Astrocyte of the hippocampus (primary cell): Measurements from ENCODE around the gene GFOD2.
"Not testable (repeated sequence)": the region's sequence is repeated elsewhere in the genome, so short reads cannot be mapped to it uniquely, and the experiment has no call there.

Experiments
- DNase-seq: peaks from one replicate; pipeline ENCODE4 v3.0.0; 2011; ENCODE audit warnings: low read depth, low spot score

The GFOD2 gene

DNA sequence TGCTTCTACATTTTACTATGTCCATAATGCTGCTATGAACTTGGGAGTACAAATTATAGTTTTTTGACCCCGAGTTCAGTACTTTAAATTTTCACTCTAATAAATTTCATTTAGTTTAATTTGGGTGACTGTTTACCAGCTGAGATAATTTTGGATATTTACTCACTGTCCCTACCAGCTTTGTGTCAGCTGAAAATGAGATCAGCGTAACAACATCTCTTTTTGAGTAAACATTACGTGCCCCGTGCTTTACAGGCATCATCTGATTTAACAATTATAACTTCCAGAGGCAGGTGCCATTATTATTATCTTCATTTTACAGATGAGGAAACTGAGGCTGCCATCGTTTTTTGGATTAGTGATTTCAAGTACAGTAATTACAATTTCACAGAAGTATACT lies 15.0 kb downstream of the GFOD2 start:
- DNase-seq = no peak

DNA sequence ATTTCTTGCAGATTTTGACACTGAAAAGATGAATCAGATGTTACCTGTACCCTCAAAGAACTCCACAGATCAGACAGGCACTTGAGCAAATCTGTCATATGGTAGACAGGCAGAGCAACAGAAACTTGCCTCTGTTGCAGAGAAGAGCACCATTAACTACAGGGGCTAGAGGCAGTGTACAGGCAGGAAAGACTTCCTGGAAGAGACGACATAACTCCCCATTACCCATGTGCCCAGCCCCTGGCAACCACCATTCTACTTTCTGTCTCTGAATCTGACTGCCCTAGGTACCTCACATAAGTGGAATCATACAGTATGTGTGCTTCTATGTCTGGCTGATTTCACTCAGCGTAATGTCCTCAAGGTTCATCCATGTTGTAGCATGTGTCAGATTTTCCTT lies 15.5 kb downstream of the GFOD2 start:
- no peak for DNase-seq

DNA sequence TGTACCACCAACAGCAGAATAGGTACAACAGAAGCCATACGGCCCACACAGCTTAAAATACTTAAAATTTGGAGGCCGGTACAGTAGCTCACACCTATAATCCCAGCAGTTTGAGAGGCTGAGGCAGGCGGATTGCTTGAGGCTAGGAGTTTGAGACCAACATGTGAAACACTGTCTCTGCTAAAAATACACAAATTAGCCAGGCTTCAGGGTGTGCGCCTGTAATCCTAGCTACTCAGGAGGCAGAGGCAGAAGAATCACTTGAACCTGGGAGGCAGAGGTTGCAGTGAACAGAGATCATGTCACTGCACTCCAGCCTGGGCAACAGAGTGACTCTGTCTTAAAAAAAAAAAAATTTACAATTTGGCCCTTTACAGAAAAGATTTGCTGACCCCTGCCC lies 17.0 kb downstream of the GFOD2 start:
- no peak for DNase-seq

DNA sequence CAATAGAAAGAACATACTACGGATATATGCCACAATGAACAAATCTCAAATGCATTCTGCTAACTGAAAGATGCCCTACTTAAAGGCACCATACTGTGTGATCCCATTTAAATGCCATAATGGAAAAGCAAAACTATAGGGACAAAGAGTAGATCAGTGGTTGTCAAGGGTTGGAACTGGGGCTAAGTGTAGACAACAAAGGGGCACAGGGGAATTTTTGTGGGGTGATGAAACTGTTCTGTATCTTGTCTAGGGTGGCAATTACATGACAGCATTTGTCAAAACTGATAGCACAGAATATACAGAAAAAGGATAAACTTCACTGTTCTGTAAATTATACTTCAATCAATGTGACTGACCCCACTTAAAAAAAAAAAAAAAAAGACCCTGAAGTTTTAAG lies 17.7 kb downstream of the GFOD2 start:
- DNase-seq = no peak

DNA sequence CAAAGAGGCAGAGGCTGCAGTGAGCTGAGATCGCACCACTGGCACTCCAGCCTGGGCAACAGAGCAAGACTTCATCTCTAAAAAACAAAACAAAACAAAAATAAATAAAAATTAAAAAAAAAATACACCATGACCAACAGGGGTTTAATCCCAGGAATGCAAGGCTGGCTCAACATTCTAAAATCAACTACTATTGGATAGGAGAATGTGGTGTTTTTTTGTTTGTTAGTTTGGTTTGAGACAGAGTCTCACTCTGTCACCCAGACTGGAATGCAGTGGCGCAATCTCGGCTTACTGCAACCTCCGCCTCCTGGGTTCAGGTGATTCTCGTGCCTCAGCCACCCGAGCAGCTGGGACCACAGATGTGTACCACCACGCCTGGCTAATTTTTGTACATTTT lies 19.9 kb downstream of the GFOD2 start:
- DNase-seq = no peak

DNA sequence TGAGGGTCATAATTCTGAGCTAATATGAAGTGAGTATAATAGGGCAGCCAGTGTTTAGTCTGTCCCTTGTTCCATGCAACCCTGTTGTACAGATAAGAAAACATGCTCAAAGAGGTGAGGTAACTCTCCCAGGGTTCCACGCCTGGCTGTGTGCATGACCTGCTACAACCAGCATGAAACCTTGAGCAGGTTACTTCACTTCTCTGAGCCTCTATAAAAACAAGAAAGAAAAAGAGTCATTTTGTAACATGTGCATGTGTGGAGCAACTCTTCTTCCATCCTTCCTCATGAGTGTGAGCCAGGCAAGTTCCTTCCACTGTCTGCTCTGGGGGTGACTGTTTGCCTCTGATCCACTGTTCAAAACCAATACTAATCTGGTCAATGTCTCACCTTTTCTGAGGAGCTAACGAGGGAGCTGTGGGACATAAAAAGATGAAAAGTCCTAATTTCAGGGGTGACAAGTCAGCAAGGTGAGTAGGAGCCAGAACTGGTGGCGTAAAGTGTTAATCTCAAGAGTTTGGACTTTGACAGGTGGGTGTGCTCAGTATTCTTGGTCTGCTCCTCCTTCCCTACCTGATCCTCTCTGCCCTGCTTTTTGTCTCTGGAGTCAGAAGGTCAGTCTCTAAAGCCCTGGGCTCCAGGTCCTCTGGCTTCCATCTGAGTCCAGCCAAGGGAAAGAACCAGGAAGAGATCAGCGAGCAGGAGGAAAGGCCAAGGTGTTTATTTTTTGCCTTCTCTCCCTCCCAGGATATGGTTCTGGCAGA lies 21.5 kb downstream of the GFOD2 start:
- no peak for DNase-seq

DNA sequence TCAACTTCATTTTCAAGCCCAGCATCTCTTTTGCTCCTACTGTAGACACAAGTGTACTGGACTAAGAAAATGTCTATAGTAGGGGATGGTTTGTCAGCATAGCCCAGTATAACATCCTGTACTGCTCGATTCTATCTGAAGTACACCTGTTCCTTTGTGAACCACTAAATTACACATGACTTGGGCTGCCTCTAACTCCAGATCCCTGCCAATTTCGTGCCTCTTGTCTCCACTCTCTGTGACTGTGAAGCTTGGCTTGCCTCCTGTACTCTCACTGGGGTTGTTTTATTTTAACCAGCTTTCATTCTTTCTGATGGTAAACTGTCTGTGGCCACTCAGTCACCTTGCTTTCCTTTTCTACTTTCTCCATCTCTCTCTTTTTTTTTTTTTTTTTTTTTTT lies 24.5 kb downstream of the GFOD2 start:
- no peak for DNase-seq

DNA sequence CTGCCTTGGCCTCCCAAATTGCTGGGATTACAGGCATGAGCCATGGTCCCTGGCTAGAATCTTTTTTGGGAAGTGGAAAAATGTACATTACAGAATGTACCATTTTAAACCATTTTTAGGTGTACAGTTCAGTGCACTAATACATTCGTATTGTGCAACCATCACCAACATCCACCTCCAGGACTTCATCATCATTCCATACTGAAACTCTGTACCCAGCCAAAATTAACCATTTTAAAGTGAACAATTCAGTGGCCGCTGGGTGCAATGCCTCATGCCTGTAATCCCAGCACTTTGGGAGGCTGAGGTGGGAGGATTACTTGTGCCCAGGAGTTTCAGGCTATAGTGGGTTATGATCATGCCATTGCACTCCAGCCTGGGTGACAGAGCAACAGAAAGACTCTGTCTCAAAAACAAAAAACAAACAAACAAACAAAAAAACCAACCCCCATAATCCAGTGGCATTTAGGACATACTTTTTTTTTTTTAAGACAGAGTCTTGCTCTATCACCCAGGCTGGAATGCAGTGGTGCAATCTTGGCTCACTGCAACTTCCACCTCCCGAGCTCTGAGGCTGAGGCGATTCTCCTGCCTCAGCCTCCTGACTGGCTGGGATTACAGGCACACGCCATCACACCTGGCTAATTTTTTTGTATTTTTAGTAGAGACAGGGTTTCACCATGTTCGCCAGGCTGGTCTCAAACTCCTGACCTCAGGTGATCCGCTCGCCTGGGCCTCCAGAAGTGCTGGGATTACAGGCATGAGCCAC lies 25.4 kb downstream of the GFOD2 start:
- not testable (repeated sequence) for DNase-seq

DNA sequence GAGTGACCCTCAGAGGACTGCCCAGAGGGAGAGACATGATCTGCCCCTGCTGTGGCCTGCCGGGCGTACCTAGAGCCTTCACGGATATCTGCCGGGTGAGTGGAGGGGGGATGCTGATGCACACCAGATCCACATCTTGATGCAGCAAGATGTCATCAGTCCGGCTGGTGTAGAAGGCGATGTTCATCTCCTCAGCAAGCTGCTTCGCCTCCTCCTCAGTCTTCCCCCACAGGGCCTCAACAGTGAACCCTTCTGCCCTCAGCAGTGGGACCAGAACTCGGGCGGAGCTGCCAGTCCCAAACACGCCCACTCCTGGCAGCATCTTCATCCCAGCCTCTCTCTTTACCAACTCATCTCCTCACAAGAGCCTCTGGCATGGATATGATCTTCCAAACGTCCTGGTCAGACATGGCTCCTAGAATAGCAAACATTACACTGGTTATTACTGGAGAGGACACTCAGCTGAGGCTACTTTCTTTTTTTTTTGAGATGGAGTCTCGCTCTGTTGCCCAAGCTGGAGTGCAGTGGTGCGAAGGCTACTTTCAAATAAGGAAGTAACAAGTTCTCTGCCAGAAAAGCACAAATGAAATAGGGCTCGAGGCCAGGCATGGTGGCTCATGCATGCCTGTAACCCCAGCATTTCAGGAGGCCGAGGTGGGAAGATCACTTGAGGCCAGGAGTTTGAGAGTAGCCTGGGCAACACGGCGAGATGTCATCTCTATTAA lies 33.6 kb downstream of the GFOD2 start:
- no peak for DNase-seq

DNA sequence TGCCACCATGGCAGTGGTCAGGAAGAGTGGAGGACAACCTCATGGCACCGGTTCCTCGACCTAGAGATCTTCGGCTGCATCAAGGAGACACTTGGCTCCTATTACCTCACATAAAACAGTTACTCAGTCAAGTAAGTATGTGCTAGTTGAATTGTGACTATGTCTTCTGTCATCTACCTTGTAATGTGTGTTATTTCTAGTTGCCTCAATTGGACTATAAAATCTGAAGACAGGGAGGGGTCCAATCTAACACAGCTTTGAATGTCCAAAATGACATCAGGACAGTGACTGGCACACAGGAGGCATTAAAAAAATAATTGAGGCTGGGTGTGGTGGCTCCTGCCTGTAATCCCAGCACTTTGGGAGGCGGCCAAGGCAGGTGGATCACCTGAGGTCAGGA lies 35.3 kb downstream of the GFOD2 start:
- DNase-seq = no peak

DNA sequence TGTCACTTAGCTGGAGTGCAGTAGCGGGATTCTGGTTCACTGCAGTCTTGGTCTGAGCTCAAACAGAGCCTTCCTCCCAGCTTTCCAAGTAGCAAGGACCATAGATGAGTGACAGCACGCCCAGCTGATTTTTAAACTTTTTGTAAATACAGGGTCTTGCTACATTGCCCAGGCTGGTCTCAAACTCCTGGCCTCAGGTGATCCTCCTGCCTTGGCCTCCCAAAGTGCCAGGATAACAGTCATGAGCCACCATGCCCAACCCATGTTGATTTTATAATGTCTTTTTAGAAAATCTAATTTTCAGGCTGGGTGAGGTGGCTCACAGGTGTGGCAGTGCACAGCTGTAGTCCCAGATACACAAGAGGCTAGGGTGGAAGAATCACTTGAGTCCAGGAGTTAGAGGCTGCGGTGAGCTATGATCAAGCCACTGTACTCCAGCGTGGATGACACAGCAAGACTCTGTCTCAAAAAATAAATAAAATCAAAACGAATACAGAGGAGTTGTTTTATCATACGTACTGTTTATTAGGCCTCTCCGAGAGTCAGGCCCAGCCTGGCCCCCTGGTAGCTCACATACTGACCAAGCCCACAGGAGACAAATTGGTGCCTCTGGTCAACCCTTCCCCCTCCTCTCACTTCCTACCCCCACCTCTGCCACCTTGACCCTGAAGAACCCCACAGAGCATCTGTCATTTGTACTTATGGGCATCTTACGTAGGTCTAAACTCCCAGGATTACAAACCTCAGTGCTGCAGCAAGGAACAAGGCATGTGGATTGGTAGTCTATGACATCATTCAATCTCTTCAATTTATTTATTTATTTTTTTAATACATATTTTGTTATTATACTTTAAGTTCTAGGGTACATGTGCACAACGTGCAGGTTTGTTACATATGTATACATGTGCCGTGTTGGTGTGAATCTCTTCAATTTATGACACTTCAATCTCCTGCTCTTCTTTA lies 38.9 kb downstream of the GFOD2 start:
- no peak for DNase-seq

DNA sequence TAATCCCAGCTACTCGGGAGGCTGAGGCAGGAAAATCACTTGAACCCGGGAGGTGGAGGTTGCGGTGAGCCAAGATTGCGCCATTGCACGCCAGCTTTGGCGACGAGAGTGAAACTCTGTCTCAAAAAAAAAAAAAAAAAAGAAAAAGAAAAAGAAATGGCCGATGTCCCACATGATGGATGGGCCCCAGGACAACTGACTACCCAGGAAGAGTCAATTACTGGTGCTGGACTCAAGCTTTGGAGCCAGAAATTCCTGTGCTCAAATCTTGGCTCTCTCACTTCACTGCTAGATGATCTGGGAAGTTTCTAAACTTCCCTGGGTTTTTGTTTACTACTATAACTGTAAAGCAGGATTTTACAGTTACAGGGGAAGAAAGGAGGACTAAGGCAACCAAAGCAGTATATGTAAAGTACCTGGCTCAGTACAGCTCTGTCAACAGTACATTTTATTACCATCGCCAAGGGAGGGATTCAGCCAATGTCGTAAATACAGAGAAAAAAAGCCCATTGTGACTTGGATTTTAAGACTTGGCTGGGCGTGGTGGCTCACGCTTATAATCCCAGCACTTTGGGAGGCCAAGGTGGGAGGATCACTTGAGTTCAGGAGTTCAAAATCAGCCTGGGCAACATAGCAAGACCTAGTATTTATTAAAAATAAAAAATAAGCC lies 40.6 kb downstream of the GFOD2 start:
- no peak for DNase-seq

DNA sequence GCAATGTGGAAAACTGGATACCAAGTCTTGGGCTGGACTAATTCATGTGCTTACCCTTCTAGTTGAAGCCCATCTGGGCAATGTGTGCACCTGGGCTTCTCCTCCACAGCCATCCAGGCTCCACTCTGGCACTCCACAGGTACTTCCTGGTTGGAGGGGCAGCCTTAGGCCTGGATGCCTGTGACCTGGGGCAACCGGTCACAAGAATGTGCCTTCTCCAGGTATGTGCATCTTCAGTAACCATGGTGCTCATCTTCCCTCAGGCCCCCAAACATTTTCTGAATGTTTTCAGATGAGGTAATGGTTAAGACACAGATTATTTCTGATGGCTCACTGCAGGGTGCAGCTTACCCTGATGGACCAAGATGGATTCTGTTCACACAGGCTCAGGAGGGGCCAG lies 41.4 kb downstream of the GFOD2 start:
- no peak for DNase-seq

DNA sequence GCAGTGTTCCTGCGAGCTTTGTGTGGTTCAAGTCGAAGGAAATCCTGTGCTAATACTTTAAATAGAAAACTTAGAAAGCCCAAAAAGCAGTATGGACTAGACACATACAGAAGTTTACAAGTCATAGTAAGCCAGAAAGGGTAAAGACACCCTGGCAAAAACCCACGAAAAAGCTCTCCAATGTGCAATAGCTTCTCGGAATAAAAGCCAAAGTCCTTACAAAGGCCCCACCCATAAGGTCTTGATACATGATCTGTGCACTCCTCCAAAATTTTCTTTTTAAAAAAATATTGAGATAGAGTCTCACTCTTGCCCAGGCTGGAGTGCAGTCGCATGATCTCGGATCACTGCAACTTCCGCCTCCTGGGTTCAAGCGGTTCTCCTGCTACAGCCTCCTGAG lies 42.2 kb downstream of the GFOD2 start:
- no peak for DNase-seq

DNA sequence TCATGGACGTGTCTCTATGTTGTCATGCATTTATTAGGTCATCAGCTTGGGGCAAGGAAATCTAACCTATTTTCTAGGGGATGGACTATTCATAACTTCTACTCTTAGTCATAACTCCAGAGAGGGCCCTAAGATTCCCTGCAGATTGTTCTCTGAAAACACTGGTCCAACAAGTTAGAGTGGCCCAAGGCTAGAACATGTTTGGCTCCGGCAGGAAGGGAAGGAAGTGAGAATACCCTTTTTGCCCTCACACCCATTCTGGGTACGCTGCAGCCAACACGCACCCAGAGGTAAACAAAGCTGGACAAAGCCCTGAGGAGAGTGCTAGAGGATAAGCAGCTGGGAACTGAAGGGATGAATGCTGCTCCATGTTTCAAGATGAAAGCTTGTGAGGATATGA lies 42.6 kb downstream of the GFOD2 start:
- DNase-seq = no peak

DNA sequence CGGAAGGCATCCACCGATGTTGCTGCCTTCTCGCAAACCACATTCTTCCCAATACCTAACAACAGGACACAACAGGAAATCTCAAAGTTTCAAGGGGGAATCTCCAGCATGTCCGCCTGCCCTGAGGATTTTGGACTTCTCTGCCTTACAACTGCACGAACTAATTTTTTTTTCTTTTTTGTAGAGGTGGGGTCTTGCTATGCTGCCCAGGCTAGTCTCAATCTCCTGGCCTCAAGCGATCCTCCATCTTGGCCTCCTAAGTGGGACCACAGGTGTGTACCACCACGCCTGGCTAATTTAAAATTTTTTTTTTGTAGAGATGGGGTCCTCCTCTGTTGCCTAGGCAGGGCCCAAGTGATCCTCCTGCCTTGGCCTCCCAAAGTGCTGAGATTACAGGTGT lies 43.1 kb downstream of the GFOD2 start:
- no peak for DNase-seq

DNA sequence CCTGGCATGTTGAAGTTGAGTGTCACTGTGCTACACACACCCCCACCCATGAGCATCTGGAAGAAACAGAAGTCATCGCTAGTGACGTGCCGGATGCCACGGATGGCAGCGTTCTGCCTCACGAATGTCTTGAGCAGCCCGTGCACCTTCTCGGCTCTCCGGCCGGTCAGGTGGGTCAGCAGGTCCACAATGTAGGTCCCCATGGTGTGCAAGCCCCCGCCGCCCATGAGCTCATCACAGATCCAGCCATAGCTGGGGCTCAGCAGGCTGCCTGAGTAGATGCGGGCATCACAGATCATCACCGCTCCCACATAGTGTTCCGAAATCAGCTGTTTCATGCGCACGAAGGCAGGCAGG lies 43.6 kb downstream of the GFOD2 start:
- DNase-seq = no peak

DNA sequence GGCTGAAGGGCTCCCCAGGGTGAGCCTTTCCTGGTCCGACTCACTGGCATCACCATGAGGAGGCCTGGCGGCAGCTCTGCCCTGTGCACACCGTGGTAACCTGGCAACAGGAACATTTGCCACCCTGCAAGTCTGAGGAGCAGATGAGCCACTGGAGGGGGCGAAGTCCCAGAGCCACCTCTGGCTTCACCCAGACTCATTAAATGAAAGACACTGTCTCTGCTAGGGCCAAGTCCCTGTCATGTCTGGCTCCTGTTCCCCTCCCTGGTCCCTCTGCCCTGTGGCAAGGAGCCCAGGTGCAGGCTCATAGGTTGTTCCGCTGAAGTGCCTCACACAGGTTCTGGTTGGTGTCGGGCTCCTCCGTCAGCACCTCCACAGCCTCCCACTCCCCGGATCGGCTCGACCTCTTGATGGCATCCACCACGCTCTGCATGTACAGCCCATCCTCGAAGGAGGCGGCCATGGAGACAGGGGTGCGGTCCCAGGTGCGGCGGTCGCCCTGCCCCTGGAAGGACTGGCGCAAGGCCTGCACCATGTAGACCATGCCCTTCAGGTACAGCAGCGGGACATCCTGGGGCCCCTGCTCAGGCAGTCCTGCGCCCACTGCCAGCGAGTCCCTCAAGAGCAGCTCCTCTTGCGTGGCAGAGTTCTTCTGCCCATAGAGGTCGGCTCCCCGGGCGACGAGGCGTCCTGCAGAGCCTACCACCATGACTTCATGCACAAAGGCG lies 44.1 kb downstream of the GFOD2 start:
- no peak for DNase-seq

DNA sequence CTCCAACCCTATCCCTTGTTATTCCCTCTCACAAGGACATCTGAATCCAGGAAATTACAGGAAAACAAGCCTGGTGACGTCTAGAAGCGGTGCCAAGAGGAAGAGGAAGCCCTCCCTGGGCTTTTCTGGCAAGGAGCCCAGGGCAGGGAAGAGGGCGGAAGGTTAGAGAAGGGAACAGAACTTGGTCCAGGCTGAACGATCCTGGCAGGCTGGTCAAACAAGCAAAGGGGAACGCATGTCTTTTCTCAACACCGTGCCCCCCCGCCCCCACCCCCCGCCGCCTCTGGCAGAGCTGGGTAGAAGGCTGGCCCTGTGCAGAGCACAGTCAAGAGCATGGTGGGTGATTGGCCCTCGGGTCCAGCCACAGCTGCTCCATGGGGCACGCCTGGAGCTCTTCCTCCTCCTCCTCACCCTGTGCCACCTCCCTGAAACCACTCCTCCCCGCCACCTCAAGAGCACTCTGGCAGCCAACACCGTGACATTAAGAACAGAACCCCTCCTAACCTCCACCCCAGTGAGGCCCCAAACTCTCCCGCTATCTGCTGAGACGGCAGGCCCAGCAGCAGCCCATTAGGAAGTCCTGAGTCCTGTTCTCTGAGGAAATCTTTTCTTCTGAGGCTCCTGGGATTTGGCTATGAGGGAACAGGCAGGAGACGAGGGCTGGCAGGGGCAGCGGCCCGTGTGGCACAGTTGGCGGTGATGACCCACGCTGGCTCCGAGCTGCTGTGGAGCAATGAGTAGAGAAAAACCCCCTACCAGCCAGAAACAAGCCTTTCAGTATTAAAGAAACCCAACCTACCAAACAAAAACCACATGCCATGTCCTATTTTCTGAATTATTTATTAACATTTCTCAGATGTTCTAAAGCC lies 45.2 kb downstream of the GFOD2 start:
- DNase-seq = no peak
